NCI-H446 treated with DMSO at 0.1 percent for 48 hours (cell line): ENCODE results near the gene SOX6.
A peak's percentile ranks its signal among the peaks of the same experiment; 100 is the strongest.

ENCODE experiments used
- DNase-seq: peaks from one replicate; lab custom pipeline; 2025; lab: John Stamatoyannopoulos, UW

The SOX6 gene

DNA sequence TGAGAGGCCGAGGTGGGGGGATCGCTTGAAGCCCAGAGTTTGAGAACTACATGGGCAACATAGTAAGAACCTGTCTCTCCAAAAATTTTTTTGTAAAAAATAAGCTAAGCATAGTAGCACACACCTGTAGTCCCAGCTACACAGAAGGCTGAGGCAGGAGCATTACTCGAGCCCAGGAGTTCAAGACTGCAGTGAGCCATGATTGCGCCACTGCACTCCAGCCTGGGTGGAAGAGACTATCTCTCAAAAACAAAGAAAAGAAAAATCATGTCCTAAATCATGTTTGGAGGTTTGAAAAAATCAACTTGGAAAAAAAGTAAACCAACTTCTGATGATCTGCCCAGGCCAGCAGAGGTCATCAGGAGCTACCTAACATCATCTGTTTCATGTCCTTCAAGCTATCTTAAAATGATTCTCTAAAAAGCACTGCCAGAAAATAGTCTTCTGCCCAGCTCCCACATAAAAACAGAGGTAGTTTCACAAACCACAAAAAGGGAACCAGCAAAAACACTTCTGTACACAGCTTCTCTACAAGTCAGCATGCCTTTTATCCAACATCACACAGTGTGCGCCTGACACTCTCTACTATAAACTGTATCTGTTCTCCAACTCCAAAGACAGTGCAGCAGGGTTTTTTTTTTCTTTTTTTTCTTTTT, 165.0 kb downstream of the SOX6 start:
- DNase-seq, result no peak

- DNase-seq, result no peak
These were observed 169.7 kb downstream of the SOX6 start for GRCh38 chr11:16186680-16187079.

DNA sequence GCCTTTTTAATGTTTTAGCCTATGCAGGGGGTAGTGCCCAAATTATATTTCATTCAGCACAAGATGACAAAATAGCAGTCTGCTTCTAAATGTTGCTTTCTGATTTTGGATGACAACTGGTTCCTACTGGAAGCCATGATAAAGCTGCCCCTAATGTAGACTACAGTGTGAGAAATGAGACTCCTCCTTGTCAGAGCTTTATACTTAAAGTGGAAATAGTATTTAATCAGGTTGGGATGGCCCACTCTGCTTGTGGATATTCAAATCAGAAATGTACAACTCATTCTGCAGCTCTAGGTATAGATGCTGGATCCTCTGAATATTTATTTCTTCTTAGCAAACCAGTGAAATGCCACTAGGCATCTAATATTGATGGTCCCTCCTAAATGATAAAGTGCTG, 171.3 kb downstream of the SOX6 start:
- DNase-seq, result no peak

- peak; percentile 40 for DNase-seq
These were observed 171.8 kb downstream of the SOX6 start for GRCh38 chr11:16184588-16184987.

GRCh38 chr11:16182553-16182952, 173.8 kb downstream of the SOX6 start:
- DNase-seq, result no peak

- no peak for DNase-seq
These were observed 175.5 kb downstream of the SOX6 start for GRCh38 chr11:16180868-16181267.

DNA sequence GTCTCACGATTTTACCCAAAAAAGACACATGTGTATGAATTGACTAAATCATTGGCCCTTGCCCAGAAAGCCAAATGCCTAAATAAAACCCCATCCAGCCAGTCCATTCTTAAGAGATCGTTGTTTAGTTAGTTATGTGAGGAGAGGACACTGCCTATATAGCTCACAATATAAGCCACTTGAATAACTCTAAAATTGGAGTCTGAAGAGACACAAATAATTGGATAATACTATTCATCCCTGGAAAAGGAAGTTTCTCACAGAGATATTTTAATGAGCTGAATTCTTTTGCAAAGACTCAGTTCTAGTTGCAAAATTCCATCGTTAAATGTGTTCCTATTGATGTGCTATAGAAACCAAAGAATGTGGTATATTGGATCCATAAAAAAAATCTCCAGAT, 176.7 kb downstream of the SOX6 start:
- no peak for DNase-seq

GRCh38 chr11:16178273-16178672, 178.1 kb downstream of the SOX6 start:
- no peak for DNase-seq

DNA sequence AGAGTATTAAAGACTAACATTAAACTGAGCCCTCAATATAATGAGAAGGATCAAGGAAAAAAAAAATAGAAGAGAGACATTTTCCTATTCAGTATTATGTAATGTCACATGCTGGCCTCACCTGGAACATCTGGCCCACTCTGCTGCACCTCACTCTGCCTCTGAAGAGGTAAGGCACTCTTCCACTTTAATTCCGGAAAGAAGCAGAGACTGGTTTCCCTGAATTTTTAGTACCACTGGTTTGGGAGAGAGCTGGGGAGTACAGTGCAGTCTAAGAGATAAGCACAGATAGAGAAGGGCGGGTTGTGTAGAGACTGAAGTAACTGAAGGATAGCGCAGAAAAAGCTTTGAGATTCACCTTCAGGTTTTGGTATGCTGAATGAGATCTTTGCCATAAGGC, 178.7 kb downstream of the SOX6 start:
- DNase-seq, result no peak

- no peak for DNase-seq
These were observed 182.5 kb downstream of the SOX6 start for GRCh38 chr11:16173798-16174197.

GRCh38 chr11:16171882-16172281, 184.5 kb downstream of the SOX6 start:
- DNase-seq, result no peak

DNA sequence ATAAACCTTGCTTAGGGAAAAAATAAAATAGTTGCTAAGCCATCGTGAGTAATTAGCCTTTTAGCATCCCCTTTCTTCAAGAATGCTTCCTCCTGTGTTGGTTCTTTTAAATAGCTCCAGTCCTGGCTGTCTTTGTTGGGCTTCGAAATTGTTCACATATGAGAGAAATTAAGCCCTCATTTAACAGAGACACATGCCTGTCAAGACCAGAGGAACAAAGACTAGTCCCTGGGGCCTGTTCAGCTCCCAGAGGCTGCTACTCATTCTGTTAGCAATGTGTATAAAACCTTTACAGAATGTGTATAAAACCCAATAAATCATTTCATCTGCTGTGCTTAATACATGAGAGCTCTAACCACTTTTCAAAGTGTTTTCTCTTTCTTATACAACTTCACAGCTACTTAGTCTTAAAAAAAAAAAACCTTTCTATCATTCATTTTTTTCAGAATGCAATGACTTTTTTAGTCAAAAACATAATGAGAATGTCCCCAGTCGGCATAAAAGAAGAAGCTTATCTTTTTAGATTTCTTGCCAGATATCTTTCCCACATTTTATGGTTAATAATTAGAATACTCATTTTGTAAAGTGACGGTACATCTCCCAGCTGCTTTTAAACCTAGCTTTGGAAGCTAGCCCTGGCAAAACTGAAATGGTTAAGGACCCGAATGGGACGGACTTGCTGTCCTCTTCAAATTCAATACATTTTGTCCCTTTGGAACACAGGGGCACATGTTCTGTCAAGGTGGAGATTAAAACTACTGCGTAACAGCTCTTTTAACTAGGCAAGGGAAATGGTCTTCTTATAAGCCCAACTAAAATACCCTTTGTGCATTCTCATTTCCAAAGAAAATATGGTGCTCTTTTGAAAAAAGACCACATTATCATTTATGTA, 186.1 kb downstream of the SOX6 start:
- DNase-seq, result peak; percentile 5

DNA sequence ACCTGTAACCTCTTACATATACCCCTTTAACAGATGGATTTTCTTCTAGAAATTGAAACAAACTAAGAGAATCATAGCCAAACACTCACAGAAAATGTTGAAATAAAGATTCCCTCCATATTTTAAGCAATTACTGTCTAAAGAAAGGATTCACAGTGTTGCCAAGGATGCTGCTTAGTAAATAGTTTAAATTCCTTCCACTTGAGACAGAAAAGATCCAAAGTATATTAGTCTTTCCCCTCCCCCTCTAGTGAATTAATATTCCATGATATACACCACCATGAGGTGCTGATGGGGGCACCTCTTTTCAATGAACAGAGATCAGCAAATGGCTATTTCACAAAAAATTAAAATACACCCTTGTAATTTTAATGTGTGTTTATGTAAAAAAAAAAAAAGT, 186.8 kb downstream of the SOX6 start:
- DNase-seq, result peak; percentile 2

GRCh38 chr11:16167706-16168487, 188.4 kb downstream of the SOX6 start:
- DNase-seq, result no peak

- no peak for DNase-seq
These were observed 189.8 kb downstream of the SOX6 start for GRCh38 chr11:16166571-16166970.

DNA sequence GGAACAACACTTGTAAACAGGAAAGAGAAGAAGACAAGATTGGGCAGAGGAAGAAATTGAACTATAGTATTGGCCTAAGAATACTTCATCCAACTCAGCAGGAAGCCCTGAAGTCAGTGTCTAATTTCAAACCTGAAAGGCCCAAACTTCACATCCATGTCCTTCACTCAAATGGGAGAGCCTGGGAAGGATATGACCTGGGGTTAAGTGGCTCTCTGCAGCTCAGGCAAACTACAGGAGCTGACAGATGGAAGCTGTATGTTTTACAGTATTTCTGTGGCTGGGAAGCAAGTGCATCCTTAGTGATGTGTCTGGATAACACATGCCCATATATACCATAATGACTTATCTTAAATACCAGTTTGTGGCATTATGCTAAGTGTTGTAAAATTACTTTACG, 196.2 kb downstream of the SOX6 start:
- DNase-seq, result no peak

GRCh38 chr11:16158426-16158994, 197.8 kb downstream of the SOX6 start:
- DNase-seq, result no peak

- DNase-seq, result no peak
These were observed 199.0 kb downstream of the SOX6 start for GRCh38 chr11:16157327-16157726.

DNA sequence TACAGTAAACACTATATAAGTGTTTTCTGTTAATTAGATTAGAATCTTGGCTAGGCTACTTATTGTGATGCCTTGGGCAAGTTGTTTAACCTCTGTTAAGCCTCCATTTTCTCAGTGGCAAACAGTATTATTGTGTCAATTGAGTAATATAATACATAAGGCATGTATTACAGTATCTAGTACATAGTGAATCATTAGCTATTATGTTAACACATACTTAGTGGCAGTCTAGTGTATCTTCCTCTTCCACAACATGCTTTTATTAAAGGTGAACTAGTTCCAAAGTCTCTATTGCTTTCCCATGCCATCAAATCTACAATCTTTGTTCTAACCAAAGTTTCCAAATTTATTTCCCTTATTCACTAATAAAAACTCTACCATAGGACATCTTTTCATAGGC, 200.9 kb downstream of the SOX6 start:
- DNase-seq, result no peak

DNA sequence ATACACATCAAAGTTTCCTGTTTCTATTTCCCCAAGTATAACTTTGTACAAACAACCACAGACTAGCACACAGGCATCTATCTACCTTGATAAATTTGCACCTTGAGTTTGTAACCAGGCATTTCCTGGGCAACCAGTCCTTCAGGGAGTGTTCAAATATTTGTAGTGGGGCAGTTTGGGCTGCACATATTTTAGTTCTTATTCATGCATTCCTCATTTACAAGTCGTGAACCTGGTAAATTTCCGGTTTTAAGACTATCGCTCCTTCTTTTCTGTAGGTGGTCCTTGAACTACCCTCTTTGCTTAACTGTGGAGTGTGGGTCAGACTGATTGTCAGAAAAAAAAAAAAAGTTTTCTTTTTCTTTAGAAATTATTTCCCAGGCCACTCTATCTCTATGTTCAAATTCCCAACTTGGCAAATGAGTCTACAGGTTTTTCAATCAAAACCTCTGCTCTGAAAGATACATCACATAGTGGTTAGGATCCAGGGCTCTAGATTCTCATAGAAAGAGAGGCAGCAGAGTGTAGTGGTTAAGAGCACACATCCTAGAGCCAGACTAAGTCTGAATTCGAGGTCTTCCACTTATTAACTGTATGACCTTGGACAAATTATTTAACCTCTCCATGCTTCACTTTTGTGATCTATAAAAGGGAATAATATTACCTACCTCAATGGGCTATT, 201.5 kb downstream of the SOX6 start:
- no peak for DNase-seq

DNA sequence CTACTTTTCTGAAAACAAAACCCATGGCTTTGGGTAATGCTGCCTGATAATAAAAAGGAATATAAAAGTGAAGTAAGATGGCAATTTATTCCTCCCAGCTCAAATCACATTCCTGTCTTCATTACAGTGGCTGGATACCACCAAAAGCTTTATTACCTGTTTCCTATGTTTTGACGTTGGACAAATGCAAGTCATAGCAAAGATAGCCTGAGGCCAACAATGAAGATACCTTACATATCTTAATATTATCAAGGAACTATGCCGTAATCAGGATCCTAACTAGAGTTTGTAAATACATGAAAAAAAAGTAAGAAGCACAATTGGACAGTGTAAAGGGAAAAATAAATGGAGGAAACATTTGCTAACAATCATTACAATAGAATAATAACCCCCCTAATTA, 202.4 kb downstream of the SOX6 start:
- DNase-seq, result no peak

DNA sequence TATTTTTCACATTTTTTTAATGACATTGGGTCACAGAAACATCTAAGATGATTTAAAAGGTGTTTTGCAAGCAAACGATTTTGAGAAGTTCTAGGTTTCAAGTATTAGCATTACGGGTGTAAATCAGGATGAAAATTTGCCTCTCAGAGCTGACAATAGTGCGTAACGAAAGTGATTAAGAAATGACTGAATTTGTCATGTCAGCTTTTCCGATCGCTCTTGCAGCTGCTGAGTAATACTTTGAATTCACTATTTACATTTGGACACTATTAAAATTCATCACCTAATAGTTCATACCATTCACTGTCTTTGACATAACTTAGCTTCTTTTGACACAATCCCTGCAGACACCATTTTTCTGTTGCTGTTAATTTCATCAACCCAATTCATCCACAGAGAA, 205.2 kb downstream of the SOX6 start:
- DNase-seq, result no peak
